GM19239 (cell line): Measurements from ENCODE around the gene CLASP2.
"Not testable (repeated sequence)": the region's sequence is repeated elsewhere in the genome, so short reads cannot be mapped to it uniquely, and the experiment has no call there.

Source experiments
- DNase-seq: peaks from one replicate; pipeline ENCODE4 v3.0.0; 2011; ENCODE audit warnings: low spot score; ENCODE audit not compliant: insufficient read length
- FAIRE-seq: peaks from 2 replicates; lab custom pipeline; 2011; peaks lifted over from hg19 to GRCh38; lab: Jason Lieb, UNC

CLASP2 gene

DNA sequence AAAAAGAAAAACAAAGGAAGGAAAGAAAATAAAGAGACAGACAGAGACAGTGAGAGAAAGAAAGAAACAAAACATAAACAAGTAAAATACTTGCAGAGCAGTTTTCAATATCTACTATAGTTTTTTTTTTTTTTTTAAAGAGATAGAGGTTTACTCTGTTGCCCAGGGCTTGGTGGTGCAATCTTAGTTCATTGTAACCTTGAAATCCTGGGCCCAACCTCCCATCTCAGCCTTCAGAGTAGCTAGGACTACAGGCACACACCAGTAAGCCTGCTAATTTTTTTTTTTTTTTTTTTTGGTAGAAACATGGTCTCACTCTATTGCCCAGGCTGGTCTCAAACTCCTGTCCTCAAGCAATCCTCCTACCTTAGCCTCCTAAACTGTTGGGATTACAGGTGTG lies 23.1 kb downstream of the CLASP2 start:
- DNase-seq (no peak), FAIRE-seq (no peak)

DNA sequence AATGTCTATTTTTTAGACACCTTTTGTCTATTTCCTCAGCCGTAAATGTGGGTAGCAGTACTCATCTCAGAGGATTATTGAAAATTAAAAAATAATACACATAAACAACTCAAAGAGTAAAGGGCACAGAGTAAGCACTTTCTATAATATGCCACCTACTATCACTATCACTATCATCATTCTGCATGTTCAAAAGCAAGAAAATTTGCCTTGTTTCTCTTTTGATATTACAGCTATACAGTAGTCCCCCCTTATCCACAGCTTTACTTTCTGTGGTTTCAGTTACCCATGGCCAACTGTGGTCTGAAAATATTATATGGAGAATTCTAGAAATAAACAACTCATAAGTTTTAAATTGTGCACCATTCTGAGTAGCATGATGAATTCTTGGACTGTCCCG lies 27.7 kb downstream of the CLASP2 start:
- FAIRE-seq, result peak; percentile 8
- DNase-seq, result no peak

DNA sequence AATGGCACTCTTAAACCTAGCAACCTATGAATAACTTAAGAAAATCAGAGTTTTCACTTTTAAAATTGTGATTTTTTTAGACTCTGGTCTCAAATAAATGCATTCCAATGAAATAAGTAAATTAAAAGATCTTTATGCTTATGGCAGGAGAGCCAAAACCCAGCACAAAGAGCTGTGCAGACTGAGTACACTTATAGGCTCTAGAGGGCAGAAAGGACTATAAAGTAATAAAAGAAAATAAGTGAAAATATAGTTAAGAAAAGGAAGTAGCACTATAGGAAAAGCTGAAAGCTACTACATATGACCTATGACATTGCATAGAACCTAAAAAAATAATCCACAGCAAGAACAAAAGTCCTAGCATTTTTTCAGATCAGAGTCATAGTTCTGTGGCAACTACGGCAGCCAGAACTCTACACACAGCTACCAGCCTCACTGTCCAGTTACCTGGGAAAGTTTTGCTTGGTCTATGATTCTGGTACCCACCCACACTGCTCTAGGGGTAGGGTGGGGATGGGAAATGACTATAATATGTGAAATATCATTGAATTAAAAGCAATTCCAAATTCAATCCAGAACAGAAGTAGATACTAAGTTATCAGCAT lies 30.5 kb downstream of the CLASP2 start:
- DNase-seq, result no peak

DNA sequence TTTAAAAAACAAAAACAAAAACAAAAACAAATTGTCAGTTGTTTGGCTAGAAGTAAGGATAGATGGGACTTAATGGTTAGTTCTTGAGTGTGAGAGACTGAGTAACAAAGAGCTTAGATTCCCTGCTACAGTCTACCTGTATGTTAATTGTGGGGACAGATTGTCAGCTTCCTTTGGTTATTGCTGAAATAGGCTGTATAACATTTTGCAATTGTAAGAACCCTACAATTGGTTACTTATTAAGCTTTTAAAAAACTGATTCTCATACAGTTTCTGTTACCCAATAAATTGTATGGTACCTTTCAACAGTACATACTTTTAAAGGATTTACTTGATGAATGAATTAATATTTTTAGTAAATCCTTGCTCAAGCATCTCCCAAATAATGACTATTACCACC lies 35.3 kb downstream of the CLASP2 start:
- DNase-seq (no peak), FAIRE-seq (peak; percentile 63)

More for the DNA sequence above, 30.5 kb downstream of the CLASP2 start:
- FAIRE-seq, result no peak

DNA sequence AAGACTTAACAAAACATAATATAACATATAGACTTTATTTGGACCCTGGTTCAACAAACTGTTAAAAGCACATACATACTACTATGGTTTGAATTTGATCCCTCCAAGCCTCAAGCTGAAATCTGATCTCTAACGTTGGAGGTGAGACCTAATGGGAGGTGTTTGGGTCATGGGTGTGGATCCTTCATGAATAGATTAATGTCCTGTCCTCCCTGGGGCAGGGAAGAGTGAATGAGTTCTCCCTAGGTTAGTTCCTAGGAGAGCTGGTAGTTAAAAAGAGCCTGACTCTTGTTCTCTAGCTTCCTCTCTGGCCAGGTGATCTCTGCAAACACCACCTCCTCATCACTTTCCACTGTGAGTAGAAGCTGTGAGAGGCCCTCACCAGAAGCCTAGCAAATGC lies 36.4 kb downstream of the CLASP2 start:
- no peak for DNase-seq
- FAIRE-seq, result no peak

DNA sequence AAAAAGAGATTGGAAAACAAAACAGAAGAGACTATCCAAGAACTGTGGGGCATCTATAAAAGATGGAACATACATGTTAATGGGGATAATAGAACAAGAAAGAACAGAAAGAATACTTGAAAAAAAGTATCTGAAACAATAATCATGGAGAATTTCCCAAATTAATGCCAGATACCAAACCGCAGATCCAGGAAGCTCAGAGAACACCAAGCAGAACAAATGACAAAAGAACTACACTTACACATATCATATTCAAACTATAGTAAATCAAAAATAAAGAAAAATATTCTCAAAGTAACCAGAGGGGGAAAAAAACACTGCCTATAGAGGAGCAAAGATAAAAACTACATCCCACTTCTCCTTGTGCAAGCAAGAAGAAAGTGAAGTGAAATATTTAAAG lies 40.0 kb downstream of the CLASP2 start:
- no peak for DNase-seq
- no peak for FAIRE-seq

DNA sequence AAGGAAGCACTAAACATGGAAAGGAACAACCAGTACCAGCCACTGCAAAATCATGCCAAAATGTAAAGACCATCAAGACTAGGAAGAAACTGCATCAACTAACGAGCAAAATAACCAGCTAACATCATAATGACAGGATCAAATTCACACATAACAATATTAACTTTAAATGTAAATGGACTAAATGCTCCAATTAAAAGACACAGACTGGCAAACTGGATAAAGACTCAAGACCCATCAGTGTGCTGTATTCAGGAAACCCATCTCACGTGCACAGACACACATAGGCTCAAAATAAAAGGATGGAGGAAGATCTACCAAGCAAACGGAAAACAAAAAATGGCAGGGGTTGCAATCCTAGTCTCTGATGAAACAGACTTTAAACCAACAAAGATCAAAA lies 44.6 kb downstream of the CLASP2 start:
- not testable (repeated sequence) for FAIRE-seq, DNase-seq

DNA sequence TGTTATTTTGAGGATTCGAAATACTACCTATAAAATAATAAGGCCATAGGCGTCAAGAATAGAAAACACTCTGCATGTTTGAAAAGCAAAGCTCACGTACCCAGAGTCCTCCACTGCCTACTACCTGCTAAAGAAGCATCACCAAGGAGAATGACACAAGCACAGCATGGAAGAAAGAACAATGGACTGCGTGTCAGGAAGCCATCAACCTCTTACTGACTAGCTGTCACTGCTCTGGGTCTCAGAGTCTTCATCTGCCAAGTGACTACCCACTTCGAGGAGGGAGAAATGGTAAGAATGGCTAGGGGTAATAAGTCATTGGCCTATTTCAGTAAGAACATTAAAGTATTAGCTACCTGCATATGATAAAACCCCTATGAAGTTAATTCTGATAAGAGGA lies 49.4 kb downstream of the CLASP2 start:
- FAIRE-seq, result no peak
- no peak for DNase-seq

DNA sequence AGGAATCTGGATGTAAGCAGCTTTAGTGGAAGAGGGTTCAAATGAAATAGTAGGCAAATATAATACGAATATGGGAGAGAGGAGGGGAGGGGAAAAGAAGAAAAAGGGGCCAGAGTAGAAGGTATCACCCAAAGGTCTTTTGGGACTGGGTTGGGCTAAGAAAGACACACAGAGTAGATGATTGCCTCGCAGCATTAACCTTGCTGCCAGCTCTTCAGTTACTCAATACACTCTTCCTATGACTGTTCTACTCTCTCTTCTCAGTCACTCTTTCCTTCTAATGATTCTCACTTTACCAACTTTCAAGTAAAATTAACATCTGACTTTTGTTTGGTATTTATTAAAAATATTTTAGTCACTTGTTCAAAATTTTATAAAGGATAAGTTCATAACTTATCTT lies 52.8 kb downstream of the CLASP2 start:
- DNase-seq (no peak), FAIRE-seq (no peak)

DNA sequence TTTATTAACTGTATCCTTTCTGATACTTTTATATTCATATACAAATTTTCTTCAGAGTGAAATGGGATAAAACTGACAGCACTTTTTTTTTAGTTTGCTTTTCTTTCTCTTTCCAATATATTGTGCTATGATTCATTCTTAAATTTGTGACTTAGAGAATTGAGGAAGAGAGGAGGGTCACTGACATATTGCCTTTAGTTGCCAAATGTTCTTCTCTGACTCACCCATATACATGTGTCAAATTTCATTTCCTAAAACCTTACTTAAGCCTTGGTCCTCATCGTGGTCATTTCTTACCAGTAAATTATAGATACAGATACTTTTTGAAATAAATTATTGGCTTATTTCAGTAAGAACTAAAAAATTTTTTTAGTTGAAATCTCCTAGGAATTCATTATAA lies 53.9 kb downstream of the CLASP2 start:
- FAIRE-seq (no peak), DNase-seq (no peak)

DNA sequence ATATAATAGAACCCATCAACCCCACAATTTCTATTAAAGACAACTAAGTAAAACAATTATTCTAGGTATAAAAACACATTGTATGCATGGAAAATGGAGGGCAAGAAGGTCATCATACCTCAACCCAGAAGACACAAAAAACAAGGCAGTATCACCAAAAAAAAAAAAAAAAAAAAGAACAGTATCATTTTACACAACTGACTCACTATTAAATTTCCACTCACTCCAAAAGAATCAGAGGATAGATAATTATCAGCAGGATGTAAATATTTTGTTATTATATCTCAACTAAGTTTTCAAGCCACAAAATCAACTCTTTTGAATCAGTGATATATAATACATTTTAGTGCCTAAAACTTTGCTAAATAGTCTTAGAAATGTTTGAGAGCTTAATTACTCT lies 55.0 kb downstream of the CLASP2 start:
- FAIRE-seq (no peak), DNase-seq (no peak)

DNA sequence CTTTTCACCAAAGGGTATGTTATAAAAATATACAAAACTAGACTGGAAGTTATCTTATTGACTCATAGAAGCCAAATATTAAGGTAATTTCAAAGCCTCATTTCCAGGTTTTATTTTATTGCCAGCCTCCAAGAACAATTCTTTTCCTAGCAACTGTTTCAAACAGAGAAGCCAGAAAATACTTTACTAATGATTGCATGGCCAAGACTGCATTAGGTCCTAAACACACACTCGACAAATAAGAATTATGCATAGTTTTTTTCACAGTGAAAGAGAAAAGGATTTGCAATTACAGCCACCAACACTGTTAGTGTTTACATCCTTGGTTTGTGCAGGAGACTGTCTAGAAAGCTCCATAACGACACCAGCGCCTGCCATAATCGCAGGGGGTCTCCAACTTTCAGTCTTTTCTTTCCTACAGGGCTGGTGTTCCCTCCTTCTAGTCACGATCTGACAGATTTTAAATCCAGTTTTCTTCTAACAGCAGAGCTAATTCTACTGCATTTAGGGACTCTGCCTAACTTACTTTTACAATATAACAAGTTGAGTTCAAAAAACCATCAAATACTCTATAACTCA lies 58.1 kb downstream of the CLASP2 start:
- DNase-seq (no peak), FAIRE-seq (peak; percentile 31)

DNA sequence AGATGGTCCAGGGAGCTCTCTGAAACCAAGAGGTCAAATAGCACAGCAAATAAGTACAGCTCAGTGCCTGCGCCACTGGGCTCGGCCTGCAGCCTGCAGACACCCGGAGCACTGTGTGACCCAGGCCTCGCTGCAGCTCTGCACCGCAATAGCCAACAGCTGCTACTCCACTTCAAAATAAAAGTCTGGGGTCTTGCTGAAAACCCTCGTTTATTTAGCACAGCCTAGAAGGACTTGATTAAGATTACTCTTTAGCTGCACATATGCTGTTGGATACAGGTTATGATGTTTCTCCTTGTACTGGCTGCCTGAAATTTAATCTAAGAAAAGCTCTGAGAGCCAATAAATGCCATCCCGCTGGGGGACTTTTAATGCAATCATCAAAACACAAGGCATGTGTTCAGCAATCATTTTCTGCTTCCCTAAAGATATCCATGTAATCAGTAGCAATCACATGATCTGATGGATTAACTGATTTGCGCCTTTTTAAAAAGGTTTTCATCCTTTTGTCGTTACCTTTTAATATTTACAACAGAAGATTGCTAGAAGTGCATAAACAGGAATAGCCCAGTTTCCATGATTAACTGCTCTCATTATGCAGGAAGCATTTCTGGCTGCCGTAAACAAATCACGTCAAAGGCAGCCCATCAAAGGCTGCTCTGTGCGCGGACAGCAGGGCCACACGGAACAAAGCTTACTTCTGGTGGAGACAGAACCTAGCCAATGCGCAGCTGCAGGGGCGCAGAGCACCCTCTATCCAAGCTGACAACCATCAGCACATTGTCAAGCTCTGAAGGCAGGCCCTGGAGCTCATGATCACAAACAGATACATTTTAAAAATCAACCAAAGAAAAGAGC lies 58.8 kb downstream of the CLASP2 start:
- peak; percentile 94 for FAIRE-seq

DNA sequence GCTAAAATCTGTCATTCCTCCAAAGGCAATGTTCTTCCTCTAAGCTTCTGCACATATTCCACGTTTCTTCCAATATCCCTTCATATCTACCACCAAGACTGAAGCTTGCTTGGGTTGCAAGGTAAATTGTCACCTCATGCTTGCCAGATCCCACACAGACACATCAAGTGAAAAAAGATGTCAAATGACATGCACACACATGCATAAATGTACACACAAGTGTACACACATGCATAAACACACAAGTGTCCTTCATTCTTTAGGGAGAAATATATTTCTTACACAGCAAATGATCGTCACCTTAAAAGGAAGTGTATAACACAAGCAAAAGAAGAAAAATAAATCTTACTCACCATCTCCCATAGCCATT lies 59.4 kb downstream of the CLASP2 start:
- DNase-seq, result no peak
- no peak for FAIRE-seq

More for the DNA sequence above, 58.8 kb downstream of the CLASP2 start:
- peak; percentile 15 for DNase-seq

DNA sequence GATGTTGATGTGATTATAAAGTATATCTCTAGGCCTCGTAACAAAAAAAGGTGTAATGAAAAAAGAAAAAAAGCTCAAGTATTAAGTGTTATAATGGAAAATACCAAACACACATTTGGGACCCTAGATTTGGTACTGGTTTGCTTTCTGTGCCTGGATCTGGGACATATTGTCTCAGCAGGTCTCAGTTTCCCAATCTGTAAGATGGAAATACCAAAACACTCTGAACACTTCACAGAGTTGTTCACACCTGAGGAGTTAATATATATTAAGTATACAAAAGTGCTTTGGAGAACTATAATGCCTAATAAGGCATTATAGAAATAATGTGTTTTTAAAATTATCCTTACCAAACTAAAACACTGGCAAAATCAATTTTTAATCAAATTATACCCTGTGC lies 60.0 kb downstream of the CLASP2 start:
- DNase-seq, result no peak

DNA sequence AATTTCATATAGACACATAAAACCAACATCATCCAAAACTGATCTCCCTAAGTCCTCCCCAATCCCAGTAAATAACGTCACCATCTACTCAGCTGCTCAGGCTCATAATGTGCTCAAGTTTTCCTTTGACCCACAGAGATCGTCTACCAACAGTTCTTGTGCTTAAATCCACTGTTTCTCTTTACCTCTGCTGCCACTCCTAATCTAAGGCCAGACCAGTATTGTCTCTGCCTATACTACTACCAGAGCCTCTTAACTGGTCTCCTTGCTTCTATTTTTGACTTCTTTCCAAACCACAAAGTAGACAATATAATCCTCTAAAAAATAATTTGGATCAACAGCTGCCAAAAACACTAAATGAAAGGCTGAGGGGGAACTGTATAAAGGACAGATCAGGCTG lies 65.3 kb downstream of the CLASP2 start:
- DNase-seq, result no peak
- no peak for FAIRE-seq

More for the DNA sequence above, 60.0 kb downstream of the CLASP2 start:
- no peak for FAIRE-seq

DNA sequence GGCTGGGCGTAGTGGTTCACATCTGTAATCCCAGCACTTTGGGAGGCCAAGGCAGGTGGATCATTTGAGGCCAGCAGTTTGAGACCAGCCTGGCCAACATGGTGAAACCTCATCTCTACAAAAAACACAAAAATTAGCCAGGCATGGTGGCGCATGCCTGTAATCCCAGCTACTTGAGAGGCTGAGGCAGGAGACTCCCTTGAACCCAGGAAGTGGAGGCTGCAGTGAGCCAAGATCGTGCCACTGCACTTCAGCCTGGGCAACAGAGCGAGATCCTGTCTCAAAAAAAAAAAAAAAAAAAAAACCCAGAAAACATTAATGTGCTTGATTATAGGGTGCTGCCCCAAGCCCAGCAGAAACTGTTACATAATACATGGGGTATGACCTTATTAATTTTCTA lies 67.0 kb downstream of the CLASP2 start:
- not testable (repeated sequence) for DNase-seq, FAIRE-seq

DNA sequence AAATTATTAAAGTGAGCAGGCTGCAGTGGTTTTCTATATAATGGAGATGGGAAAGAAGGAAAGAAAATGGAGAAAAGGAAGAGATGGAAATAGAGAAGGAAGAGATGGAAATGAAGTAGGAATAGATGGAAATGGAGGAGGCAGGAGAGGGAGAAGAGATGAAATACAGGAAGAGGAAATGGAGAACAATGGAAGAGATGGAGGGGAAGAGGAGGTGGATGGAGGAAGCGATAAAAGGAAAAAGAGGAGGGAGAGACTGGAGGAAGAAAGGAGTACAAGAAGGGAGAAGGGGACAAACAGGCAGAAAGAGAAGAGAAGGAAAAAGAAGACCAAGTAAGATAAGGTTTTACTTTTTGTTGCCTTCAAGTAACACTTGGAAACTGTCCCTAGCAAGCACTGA lies 67.6 kb downstream of the CLASP2 start:
- DNase-seq (no peak), FAIRE-seq (no peak)

DNA sequence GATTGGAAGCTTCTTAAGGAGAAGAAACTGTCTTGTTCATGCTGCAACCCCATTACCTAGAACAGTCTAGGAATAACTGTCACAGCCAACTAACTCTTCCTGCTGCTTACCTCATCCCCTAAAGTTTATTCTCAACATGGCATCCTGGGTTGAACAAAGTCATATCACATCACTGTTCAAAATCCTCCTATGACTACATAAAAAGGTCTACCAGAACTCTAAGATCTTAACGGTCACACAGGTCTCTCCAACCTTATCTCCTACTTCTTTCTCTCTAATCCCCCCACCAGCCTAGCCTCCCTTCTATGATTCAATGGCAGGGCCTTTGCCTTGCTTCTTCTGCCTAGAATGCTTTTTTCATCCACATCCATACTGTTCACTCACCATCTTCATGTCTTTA lies 69.3 kb downstream of the CLASP2 start:
- FAIRE-seq (no peak), DNase-seq (no peak)

DNA sequence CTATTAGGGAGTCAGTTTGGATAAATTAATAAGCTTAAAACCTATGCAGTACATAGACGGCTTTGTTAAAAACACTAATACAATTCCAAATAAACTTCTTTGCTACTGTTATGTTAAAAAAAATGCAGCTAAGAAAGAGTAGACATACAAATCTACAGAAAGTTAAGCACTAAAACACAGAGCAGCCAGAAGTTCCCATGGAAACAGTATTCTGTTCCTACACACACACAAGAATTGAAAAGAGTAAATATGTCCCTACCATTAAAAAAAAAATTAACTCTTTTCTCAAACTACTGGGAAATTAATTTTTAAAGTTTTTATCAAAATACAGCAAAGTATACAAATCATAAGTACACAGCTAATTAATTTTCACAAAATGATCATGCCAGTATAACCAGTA lies 71.6 kb downstream of the CLASP2 start:
- DNase-seq, result no peak
- peak; percentile 26 for FAIRE-seq

DNA sequence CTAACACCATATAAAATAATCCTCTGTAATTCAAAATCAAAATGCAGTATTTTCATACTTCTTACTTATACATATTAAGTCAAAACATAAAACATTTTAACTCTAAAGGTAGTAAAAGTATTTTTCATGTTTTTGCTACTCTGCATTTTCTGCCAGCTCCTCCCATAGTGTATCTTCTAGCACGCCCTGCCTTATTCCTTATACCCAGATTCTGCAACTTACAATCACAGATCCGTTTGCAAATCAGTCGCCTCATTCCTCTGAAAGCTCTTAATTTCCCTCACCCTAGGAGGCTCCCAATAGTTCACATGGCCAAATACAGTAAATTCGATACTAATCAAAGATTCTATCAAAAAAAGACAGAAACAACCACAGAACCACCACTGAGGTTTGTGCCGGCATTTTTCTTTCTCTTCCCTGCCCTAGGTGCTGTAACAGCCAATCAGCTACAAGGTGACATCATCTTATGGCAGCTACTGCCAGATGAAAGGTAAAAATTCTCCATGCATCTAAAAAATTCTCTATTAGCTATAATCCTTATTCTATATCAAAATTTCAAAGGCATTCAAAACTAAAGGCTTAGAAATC lies 72.9 kb downstream of the CLASP2 start:
- no peak for DNase-seq
- no peak for FAIRE-seq
